Measurements from ENCODE around the gene CHDH.
A peak's percentile ranks its signal among the peaks of the same experiment; 100 is the strongest.

The CHDH gene

GRCh38 chr3:53788038-53788437 is 58.2 kb downstream of the CHDH start:
- no peak for DNase-seq

- DNase-seq: no peak
These were observed 59.2 kb downstream of the CHDH start for GRCh38 chr3:53787016-53787415.

GRCh38 chr3:53780806-53781205 is 65.4 kb downstream of the CHDH start:
- no peak for DNase-seq

GRCh38 chr3:53780171-53780570 is 66.0 kb downstream of the CHDH start:
- DNase-seq: no peak

- no peak for DNase-seq
These were observed 68.1 kb downstream of the CHDH start for GRCh38 chr3:53778153-53778552.

GRCh38 chr3:53777468-53777867 is 68.8 kb downstream of the CHDH start:
- peak in 1 of 5 experiments; percentile 39 for DNase-seq

GRCh38 chr3:53776494-53777101 is 69.6 kb downstream of the CHDH start:
- no peak for DNase-seq

- DNase-seq: no peak
These were observed 70.4 kb downstream of the CHDH start for GRCh38 chr3:53775834-53776251.

GRCh38 chr3:53775018-53775417 is 71.2 kb downstream of the CHDH start:
- DNase-seq: peak in 1 of 5 experiments; percentile 28

GRCh38 chr3:53774414-53774813 is 71.8 kb downstream of the CHDH start:
- DNase-seq: no peak

- DNase-seq: peak in 1 of 5 experiments; percentile 89
These were observed 72.4 kb downstream of the CHDH start for GRCh38 chr3:53773611-53774368.

- no peak for DNase-seq
These were observed 73.2 kb downstream of the CHDH start for GRCh38 chr3:53773021-53773436.

GRCh38 chr3:53772562-53772961 is 73.7 kb downstream of the CHDH start:
- no peak for DNase-seq

- no peak for DNase-seq
These were observed 77.5 kb downstream of the CHDH start for GRCh38 chr3:53768478-53769459.

GRCh38 chr3:53766706-53767105 is 79.5 kb downstream of the CHDH start:
- DNase-seq: no peak

- no peak for DNase-seq
These were observed 80.5 kb downstream of the CHDH start for GRCh38 chr3:53765753-53766152.

GRCh38 chr3:53764026-53764775 is 82.0 kb downstream of the CHDH start:
- peak in 1 of 5 experiments; percentile 11 for DNase-seq

- DNase-seq: no peak
These were observed 82.9 kb downstream of the CHDH start for GRCh38 chr3:53763353-53763752.

Data from T-helper 2 cell (primary cell).